GM12872 (cell line): ENCODE measurements around the gene ITPKB.

Experiments
- TF ChIP-seq, protein P1 (sequence below): IDR thresholded peaks from 3 replicates; pipeline ENCODE4 v1.5.1; 2011; ENCODE audit warnings: low read depth, mild to moderate bottlenecking, low read length, moderate library complexity; ENCODE audit not compliant: insufficient read depth

Gene ITPKB

GRCh38 chr1:226697929-226698544 lies 41.0 kb downstream of the ITPKB start:
- TF ChIP-seq, protein P1, sequence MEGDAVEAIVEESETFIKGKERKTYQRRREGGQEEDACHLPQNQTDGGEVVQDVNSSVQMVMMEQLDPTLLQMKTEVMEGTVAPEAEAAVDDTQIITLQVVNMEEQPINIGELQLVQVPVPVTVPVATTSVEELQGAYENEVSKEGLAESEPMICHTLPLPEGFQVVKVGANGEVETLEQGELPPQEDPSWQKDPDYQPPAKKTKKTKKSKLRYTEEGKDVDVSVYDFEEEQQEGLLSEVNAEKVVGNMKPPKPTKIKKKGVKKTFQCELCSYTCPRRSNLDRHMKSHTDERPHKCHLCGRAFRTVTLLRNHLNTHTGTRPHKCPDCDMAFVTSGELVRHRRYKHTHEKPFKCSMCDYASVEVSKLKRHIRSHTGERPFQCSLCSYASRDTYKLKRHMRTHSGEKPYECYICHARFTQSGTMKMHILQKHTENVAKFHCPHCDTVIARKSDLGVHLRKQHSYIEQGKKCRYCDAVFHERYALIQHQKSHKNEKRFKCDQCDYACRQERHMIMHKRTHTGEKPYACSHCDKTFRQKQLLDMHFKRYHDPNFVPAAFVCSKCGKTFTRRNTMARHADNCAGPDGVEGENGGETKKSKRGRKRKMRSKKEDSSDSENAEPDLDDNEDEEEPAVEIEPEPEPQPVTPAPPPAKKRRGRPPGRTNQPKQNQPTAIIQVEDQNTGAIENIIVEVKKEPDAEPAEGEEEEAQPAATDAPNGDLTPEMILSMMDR: no peak

DNA sequence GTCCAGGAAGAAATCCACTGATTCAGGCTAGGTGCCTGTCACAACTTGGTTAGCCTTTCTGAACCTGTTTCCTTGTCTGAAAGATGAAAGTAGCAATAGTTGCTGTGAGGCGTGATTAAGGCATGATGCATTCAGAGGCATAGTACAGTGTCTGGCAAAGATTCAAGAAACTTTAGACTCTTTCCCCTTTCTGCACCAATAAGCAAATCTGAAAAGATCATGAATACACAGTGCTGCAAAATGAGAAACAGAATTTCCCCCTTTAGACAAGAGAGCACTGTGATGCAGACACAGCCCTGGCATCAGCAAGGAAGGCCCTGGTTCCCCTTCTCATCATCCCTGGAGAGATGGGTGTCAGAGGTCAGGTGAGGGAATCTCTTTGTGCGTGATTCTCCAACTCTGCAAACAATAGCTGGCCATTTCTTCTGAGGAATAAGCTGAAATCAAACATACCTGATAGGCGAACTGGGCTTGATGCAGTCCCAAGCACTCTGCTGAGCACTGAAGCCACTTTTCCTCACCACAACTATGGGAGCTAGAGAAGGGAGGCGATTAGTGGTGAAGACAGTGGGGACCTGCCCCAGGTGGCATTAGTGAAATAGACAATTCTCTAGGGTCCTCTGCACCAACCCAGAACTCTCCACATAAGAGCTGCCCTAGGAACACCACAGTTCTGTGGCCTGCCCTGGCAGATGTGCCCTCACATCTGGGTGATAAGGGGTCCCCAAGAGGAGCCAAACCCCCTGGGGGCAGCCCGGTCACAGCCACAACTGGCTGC lies 41.7 kb downstream of the ITPKB start:
- TF ChIP-seq, protein P1: no peak

DNA sequence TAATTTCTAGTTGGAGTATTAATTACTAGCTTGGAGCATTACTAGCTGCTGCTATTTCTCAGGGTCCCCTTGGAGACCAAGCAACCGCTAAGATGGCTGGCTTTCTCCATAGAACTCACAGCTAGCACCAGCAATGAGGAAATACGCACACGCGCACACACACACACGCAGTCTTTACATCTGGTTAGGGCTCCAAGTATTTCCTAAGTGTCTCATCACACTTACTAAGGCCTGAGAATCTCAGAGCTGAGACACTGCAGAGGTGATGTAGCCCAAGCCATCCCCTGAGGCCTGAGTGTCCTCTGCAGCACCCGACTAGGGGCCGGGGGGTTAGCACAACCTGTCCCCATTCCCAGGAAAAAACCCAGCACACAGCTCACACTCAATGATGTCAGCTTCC lies 42.5 kb downstream of the ITPKB start:
- TF ChIP-seq, protein P1: no peak

- TF ChIP-seq, protein P1: no peak
Observed at GRCh38 chr1:226695335-226695900, 43.7 kb downstream of the ITPKB start.

DNA sequence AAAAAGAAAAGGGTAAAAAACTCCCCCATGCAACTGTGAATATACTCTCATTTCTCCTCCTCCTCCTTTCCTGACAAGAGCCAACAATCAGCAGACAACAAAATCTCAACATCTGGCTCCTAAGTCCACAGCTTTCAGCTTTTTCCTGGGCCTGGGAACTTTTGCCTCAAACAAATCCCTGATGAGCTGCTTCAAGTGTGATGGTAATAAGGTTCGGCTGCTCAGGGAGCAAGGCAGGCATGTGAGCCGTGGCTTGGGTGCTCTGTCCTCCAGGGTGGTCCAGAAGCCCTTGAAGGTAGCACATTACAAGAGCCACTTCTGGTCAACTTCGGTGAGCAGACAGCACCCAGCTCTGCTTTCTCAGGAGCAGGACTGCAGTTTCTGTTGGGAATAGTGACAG lies 46.3 kb downstream of the ITPKB start:
- TF ChIP-seq, protein P1: no peak

- TF ChIP-seq, protein P1: no peak
Observed at GRCh38 chr1:226692051-226692792, 46.9 kb downstream of the ITPKB start.

GRCh38 chr1:226691247-226691646 lies 47.8 kb downstream of the ITPKB start:
- TF ChIP-seq, protein P1: no peak
